NT2/D1 (cell line): Measurements from ENCODE around the gene MAN1A1.

Experiments
- DNase-seq: peaks from one replicate; pipeline ENCODE4 v3.0.0-alpha.2; 2011; ENCODE audit warnings: low read depth, low spot score
- H3K27me3 ChIP-seq: 2 replicates; pipeline ENCODE4 v1.6.0; 2011; ENCODE audit warnings: mild to moderate bottlenecking; ENCODE audit not compliant: insufficient read length, insufficient read depth
- H3K36me3 ChIP-seq: 2 replicates; pipeline ENCODE4 v1.6.1; 2011; ENCODE audit warnings: mild to moderate bottlenecking, low read length, mixed read lengths; ENCODE audit not compliant: insufficient read depth, insufficient read length
- H3K4me1 ChIP-seq: 2 replicates; pipeline ENCODE4 v1.5.1; 2011; ENCODE audit not compliant: insufficient read depth, insufficient read length
- H3K4me3 ChIP-seq: 2 replicates; pipeline ENCODE4 v1.5.1; 2011; ENCODE audit warnings: low read depth; ENCODE audit not compliant: insufficient read length
- H3K9ac ChIP-seq: 2 replicates; pipeline ENCODE4 v1.6.0; 2011; ENCODE audit warnings: low read depth; ENCODE audit not compliant: insufficient read length
- H3K9me3 ChIP-seq: 2 replicates; pipeline ENCODE4 v1.5.1; 2011; ENCODE audit warnings: mild to moderate bottlenecking, low read length; ENCODE audit not compliant: insufficient read depth
- SUZ12 ChIP-seq: IDR thresholded peaks from 2 replicates; pipeline ENCODE4 v1.6.1; 2011; ENCODE audit not compliant: insufficient read length, insufficient read depth; ENCODE audit errors: extremely low read depth
- YY1 ChIP-seq: IDR thresholded peaks from 2 replicates; pipeline ENCODE4 v1.6.1; 2011; ENCODE audit not compliant: insufficient read length, insufficient read depth
- ZNF274 ChIP-seq: IDR thresholded peaks from 2 replicates; pipeline ENCODE4 v1.6.1; 2011; ENCODE audit warnings: mild to moderate bottlenecking, low read depth, low read length

MAN1A1 gene

GRCh38 chr6:119368921-119369320, 19.4 kb upstream of the MAN1A1 start:
- Histone ChIP-seq H3K4me3 (no peak overlapping the region), H3K9ac (no peak overlapping the region), H3K9me3 (no peaks in the 10 kb centered on the region), H3K27me3 (no peaks in the 10 kb centered on the region), H3K36me3 (no peaks in the 10 kb centered on the region), H3K4me1 (no peaks in the 10 kb centered on the region)
- TF ChIP-seq SUZ12 (no peak), ZNF274 (no peak), YY1 (no peak)
- DNase-seq, result no peak

- TF ChIP-seq YY1, result no peak
- no peak for TF ChIP-seq ZNF274
- no peak for TF ChIP-seq SUZ12
- H3K27me3 ChIP-seq, result no peaks in the 10 kb centered on the region
- H3K4me1 ChIP-seq, result no peaks in the 10 kb centered on the region
- H3K9ac ChIP-seq, result no peak overlapping the region
- DNase-seq, result no peak
- H3K36me3 ChIP-seq, result no peaks in the 10 kb centered on the region
- no peak overlapping the region for H3K4me3 ChIP-seq
- H3K9me3 ChIP-seq, result no peaks in the 10 kb centered on the region
These were observed 11.6 kb upstream of the MAN1A1 start for GRCh38 chr6:119361209-119361608.

- Histone ChIP-seq H3K27me3 (no peaks in the 10 kb centered on the region), H3K4me1 (no peaks in the 10 kb centered on the region), H3K9me3 (no peaks in the 10 kb centered on the region), H3K36me3 (no peaks in the 10 kb centered on the region), H3K4me3 (no peak overlapping the region), H3K9ac (no peak overlapping the region)
- no peak for DNase-seq
- TF ChIP-seq YY1 (no peak), SUZ12 (no peak), ZNF274 (no peak)
These were observed 10.8 kb upstream of the MAN1A1 start for GRCh38 chr6:119360262-119360915.

DNA sequence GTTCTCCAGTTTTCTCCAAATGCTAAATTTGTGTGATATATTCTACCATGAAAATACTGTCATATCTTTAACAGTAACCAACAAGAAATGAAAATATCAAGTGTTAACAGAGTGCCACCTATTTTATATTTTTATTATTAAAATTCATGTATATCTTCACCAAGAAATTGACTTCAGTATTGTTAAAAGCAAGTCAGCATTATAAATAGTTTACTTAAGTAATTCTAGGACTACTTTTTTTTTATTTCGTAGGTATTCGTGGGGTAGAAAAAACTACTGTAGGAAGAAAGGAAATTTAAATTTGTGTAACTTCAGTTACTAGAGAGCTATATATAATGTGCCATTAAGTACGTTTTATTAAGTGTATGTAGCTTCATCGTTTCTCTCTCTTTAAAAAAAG, 6.3 kb upstream of the MAN1A1 start:
- no peak overlapping the region for H3K4me3 ChIP-seq
- no peak overlapping the region for H3K9ac ChIP-seq
- no peaks in the 10 kb centered on the region for H3K4me1 ChIP-seq
- H3K27me3 ChIP-seq, result peaks cover 3% of the 10 kb centered on the region
- no peaks in the 10 kb centered on the region for H3K9me3 ChIP-seq
- TF ChIP-seq ZNF274 (no peak), YY1 (no peak), SUZ12 (no peak)
- H3K36me3 ChIP-seq, result no peaks in the 10 kb centered on the region
- DNase-seq, result no peak

DNA sequence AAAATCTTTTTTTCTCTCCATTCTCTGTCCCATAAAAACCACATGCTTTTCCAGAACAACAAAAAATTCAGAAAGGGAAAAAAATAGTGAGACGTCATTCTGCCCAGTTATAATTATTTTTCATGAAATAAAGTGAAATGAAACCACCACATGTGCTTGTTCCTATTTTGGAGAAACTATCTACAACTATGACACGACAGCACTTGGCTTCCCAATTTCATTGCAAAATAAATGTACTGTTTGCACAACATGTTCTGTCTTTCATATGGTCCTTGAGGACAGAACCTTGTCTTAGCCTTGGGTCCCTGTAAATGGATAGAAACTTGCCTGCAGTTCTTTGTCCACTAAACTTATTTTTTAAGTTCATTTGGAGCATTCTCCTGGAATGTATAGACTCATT, 5.6 kb upstream of the MAN1A1 start:
- no peak for DNase-seq
- H3K9ac ChIP-seq, result no peak overlapping the region
- H3K9me3 ChIP-seq, result no peaks in the 10 kb centered on the region
- no peaks in the 10 kb centered on the region for H3K4me1 ChIP-seq
- TF ChIP-seq SUZ12 (no peak), ZNF274 (no peak), YY1 (no peak)
- H3K36me3 ChIP-seq, result no peaks in the 10 kb centered on the region
- peaks cover 11% of the 10 kb centered on the region for H3K27me3 ChIP-seq
- no peak overlapping the region for H3K4me3 ChIP-seq

DNA sequence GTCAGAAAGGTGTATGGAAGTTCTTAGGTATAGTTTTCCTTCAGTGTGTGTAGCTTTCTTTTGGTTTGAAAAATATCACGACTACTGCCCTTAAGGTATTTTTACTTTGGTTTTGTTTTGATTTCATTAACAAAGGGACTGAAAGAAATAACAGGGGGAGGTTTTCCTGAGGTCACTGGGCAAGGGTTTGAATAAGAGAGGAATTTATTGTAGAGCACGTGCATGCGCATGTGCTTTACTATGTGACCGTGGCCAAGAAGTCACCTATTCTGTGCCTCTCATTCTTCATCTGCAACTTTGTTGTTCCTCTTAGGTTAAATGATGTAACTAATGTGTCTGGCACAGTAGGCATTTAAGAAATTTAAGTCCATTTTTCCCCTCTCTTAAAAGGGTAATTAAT, 4.1 kb upstream of the MAN1A1 start:
- DNase-seq, result no peak

DNA sequence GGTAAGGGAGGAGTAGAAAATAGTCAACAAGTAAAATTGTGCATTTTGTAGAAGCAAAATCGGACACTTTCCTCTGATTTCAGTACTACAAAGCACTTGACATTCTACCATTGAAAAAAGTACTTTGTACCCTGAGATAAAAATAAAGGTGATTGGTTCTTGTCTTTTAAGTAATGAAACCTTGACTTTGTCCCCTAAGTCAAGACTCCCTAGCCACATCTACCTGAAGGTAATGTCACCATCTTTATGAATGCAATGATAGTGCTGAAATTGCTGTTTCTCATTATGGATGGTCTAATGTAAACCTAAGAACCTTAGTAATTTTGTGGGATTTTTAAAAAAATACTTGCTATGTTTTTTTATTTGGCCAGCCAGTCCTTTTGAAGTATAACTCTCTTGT, 2.4 kb upstream of the MAN1A1 start:
- H3K4me1 ChIP-seq, result no peaks in the 10 kb centered on the region

More for the DNA sequence above, 4.1 kb upstream of the MAN1A1 start:
- H3K36me3 ChIP-seq, result no peaks in the 10 kb centered on the region
- H3K9ac ChIP-seq, result no peak overlapping the region
- H3K9me3 ChIP-seq, result no peaks in the 10 kb centered on the region
- H3K27me3 ChIP-seq, result peaks cover 14% of the 10 kb centered on the region
- no peaks in the 10 kb centered on the region for H3K4me1 ChIP-seq
- TF ChIP-seq YY1 (no peak), SUZ12 (no peak), ZNF274 (no peak)
- H3K4me3 ChIP-seq, result no peak overlapping the region

GRCh38 chr6:119350952-119351372, 1.4 kb upstream of the MAN1A1 start:
- TF ChIP-seq SUZ12 (no peak), ZNF274 (no peak), YY1 (no peak)
- Histone ChIP-seq H3K36me3 (no peaks in the 10 kb centered on the region), H3K9me3 (no peaks in the 10 kb centered on the region), H3K27me3 (peaks cover 24% of the 10 kb centered on the region), H3K4me3 (no peak overlapping the region), H3K9ac (no peak overlapping the region), H3K4me1 (no peaks in the 10 kb centered on the region)
- no peak for DNase-seq

More for the DNA sequence above, 2.4 kb upstream of the MAN1A1 start:
- TF ChIP-seq ZNF274 (no peak), YY1 (no peak), SUZ12 (no peak)
- H3K9me3 ChIP-seq, result no peaks in the 10 kb centered on the region
- H3K27me3 ChIP-seq, result peaks cover 24% of the 10 kb centered on the region
- no peak overlapping the region for H3K4me3 ChIP-seq
- DNase-seq, result no peak
- no peaks in the 10 kb centered on the region for H3K36me3 ChIP-seq
- H3K9ac ChIP-seq, result no peak overlapping the region
